Ishikawa (cell line): ENCODE data around the gene ENTPD1.

Experiments used
- CEBPB ChIP-seq: IDR thresholded peaks from 2 replicates; pipeline ENCODE4 v1.6.1; 2012
- EGR1 ChIP-seq: IDR thresholded peaks from 2 replicates; pipeline ENCODE4 v1.6.1; 2012
- EP300 ChIP-seq: IDR thresholded peaks from 2 replicates; pipeline ENCODE4 v1.6.1; 2012; ENCODE audit warnings: borderline replicate concordance
- FOXM1 ChIP-seq: IDR thresholded peaks from 2 replicates; pipeline ENCODE4 v1.6.1; 2012; ENCODE audit warnings: low read depth, borderline replicate concordance
- NFIC ChIP-seq: IDR thresholded peaks from 2 replicates; pipeline ENCODE4 v1.6.1; 2012
- RAD21 ChIP-seq: IDR thresholded peaks from 2 replicates; pipeline ENCODE4 v1.6.1; 2012; ENCODE audit warnings: low read depth
- TAF1 ChIP-seq: IDR thresholded peaks from 2 replicates; pipeline ENCODE4 v1.6.1; 2012; ENCODE audit warnings: low read depth, mild to moderate bottlenecking
- TCF12 ChIP-seq: IDR thresholded peaks from 2 replicates; pipeline ENCODE4 v1.6.1; 2012; ENCODE audit warnings: low read depth
- TF ChIP-seq, protein P1 (sequence below): IDR thresholded peaks from 2 replicates; pipeline ENCODE4 v1.6.1; 2012; ENCODE audit warnings: low read depth, mild to moderate bottlenecking
- TF ChIP-seq, protein P2 (sequence below): IDR thresholded peaks from 2 replicates; pipeline ENCODE4 v1.6.1; 2012

DNA sequence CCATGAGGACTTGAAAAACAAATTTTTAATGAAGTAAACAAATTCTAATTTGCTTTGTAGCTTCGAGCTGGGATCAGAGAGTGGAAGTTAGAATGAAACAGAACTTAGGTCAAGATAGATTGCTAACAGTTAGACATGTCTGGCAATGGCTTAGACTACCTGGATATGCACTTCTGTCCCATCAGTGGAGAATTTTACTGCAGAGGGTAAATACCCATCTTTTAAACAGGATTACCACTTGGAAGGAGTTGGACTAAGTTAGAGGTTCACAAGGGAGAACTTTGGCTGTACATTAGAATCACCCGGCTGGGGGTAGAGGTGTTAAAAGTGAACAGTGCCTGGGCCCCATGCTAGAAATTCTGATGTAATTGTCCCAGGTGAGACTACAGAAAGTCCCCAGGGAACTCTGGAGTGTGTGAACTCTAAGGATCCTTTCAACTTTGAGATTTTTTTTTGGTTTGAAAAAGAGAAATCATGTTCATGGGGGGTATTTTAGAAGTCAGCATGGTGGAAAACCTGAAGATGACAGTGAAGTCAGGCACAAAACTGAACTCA, 35.5 kb downstream of the ENTPD1 start:
- TF ChIP-seq TAF1 (no peak), RAD21 (no peak), NFIC (no peak), TCF12 (no peak), FOXM1 (no peak), EP300 (no peak), EGR1 (no peak), CEBPB (no peak)
- TF ChIP-seq, protein P1, sequence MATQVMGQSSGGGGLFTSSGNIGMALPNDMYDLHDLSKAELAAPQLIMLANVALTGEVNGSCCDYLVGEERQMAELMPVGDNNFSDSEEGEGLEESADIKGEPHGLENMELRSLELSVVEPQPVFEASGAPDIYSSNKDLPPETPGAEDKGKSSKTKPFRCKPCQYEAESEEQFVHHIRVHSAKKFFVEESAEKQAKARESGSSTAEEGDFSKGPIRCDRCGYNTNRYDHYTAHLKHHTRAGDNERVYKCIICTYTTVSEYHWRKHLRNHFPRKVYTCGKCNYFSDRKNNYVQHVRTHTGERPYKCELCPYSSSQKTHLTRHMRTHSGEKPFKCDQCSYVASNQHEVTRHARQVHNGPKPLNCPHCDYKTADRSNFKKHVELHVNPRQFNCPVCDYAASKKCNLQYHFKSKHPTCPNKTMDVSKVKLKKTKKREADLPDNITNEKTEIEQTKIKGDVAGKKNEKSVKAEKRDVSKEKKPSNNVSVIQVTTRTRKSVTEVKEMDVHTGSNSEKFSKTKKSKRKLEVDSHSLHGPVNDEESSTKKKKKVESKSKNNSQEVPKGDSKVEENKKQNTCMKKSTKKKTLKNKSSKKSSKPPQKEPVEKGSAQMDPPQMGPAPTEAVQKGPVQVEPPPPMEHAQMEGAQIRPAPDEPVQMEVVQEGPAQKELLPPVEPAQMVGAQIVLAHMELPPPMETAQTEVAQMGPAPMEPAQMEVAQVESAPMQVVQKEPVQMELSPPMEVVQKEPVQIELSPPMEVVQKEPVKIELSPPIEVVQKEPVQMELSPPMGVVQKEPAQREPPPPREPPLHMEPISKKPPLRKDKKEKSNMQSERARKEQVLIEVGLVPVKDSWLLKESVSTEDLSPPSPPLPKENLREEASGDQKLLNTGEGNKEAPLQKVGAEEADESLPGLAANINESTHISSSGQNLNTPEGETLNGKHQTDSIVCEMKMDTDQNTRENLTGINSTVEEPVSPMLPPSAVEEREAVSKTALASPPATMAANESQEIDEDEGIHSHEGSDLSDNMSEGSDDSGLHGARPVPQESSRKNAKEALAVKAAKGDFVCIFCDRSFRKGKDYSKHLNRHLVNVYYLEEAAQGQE, result no peak
- TF ChIP-seq, protein P2, sequence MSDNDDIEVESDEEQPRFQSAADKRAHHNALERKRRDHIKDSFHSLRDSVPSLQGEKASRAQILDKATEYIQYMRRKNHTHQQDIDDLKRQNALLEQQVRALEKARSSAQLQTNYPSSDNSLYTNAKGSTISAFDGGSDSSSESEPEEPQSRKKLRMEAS, result no peak
